Measurements from ENCODE around the gene AOC1. TPM values are rescaled to one million over a fixed set of nuclear protein-coding genes. Genes with fewer than 3 reads are reported as not detected.

Gene AOC1
- total and polyA plus RNA-seq, 2 experiments from 2014 or later, result 0.06 TPM; not detected in 1

DNA sequence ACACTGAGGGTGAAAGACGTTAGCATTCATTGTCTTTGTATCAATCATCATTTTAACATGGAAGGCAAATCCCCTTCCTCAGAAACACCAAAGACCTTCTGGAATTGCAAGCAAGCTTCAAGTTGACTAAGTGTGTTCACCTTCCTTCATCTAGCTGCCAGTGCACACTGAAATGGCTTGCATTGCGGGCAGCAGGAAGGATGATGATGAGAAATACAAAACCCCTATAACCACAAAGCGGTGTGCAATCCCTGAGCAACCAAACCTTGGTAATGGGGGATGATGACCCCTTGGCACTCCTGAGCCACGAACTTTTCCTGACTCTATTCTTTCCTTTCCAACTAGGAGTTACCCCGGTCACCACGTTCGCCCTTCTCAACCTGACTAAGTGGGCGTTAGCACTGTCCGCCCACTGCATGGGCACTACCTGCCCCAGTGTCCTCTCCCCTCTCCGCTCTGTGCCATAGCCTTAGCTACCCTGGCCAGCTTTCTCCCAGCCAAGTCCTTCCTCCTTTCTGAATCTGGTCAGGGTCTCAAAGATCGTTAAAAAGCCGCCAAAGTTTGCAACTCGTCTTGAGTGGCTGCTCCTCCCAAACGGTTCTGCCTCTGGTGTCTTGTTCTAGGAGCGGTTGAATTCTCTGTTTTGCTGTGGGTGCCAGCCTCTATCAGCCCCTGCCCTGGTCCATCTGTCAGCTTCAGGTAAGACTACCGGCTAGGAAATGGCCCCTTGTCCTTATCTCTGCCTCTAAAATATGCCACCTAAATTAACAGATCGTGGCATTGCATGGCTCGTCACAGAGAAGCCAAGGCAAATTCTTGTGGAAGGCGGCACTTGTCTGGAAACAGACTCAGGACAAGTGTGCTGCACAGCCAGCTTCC, 586 bp upstream of the AOC1 start:
- no peak for DNase-seq (ENCODE audit: low read depth in 1 of 2, low spot score in 1 of 2)
- no peak overlapping the region for H3K4me3 ChIP-seq
- TF ChIP-seq, protein P1, sequence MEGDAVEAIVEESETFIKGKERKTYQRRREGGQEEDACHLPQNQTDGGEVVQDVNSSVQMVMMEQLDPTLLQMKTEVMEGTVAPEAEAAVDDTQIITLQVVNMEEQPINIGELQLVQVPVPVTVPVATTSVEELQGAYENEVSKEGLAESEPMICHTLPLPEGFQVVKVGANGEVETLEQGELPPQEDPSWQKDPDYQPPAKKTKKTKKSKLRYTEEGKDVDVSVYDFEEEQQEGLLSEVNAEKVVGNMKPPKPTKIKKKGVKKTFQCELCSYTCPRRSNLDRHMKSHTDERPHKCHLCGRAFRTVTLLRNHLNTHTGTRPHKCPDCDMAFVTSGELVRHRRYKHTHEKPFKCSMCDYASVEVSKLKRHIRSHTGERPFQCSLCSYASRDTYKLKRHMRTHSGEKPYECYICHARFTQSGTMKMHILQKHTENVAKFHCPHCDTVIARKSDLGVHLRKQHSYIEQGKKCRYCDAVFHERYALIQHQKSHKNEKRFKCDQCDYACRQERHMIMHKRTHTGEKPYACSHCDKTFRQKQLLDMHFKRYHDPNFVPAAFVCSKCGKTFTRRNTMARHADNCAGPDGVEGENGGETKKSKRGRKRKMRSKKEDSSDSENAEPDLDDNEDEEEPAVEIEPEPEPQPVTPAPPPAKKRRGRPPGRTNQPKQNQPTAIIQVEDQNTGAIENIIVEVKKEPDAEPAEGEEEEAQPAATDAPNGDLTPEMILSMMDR (IDR thresholded peaks at IDR 0.05; ENCODE audit: low read depth, low read length), result no peak
- peaks cover 5% of the 10 kb centered on the region for H3K4me1 ChIP-seq (ENCODE audit: low read depth)
- no peaks in the 10 kb centered on the region for H3K36me3 ChIP-seq
- H3K27me3 ChIP-seq, result peaks cover 4% of the 10 kb centered on the region
- H3K9me3 ChIP-seq (ENCODE audit: low read depth), result no peaks in the 10 kb centered on the region
- no peak overlapping the region for H3K27ac ChIP-seq

DNA sequence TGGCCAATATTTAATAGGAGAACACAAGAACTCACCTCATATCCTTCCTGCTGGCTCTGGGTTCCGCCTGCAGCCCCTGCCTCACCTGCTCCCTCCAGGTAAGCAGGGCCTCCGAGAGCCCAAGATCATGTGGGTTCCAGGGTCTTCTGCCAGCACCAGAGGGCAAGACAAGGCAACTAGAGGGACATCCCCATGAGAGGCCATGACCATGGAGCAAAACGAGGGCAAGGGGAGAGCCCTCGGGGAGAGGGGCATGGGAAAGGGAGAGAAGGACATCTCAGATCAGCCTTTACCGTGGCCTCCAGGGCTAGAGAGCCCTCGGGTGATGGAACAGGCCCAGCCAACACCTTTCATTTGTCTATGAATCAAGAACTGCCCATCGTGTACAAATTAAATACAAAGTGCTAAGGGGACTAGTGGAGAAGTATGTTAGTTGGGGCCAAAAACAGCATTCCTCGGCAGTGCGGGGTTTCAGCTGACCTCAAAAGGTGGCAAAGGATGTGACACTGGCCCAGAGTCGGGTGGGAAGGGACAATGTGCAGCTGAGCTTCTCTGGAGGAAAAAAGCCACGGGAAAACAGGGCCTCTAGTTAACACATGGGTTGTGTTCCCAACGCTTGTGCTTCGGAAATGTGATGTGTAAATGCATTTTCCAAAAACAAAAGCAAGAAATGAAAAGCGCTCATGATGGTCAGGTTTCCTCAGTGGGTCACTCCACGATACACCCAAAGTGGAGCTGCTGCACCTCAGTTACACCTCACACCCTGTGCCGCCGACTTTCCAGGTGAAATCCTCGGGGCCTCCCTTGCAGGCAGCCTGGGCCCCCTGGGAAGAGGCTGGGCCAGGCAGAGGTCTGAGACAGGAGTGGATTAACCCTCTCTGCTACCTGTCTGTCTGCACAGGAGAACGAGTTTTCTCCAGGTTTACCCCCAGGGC, 2.0 kb downstream of the AOC1 start:
- H3K4me3 ChIP-seq, result no peak overlapping the region
- H3K36me3 ChIP-seq, result no peaks in the 10 kb centered on the region
- H3K9me3 ChIP-seq (ENCODE audit: low read depth), result no peaks in the 10 kb centered on the region
- TF ChIP-seq, protein P1 (IDR thresholded peaks at IDR 0.05; ENCODE audit: low read depth, low read length), result no peak
- no peak overlapping the region for H3K27ac ChIP-seq
- H3K27me3 ChIP-seq, result peaks cover 4% of the 10 kb centered on the region
- DNase-seq (ENCODE audit: low read depth in 1 of 2, low spot score in 1 of 2), result no peak
- peaks cover 5% of the 10 kb centered on the region for H3K4me1 ChIP-seq (ENCODE audit: low read depth)

DNA sequence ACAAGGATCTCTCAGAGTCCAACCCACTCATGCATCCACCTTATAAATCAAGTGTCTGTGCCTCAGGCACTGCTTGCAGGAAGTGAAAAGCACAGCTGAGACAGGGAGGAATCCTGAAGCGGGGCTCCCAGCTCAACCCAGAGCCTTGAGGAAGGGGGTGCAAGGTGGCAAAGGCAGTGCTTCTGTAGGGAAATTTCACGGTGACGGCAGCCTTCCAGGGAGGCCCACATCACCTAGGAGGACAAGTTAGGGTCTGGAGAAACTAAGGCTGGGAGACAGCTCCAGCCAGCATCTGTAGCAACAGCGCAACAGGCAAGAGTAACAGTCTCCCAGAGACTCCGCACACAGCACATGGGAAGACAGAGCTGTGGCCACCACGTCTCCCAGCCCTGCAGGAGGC, 2.7 kb downstream of the AOC1 start:
- no peaks in the 10 kb centered on the region for H3K9me3 ChIP-seq (ENCODE audit: low read depth)
- H3K27ac ChIP-seq, result no peak overlapping the region
- H3K27me3 ChIP-seq, result no peaks in the 10 kb centered on the region
- DNase-seq (ENCODE audit: low read depth in 1 of 2, low spot score in 1 of 2), result no peak
- H3K4me3 ChIP-seq, result no peak overlapping the region
- TF ChIP-seq, protein P1 (IDR thresholded peaks at IDR 0.05; ENCODE audit: low read depth, low read length), result no peak
- H3K36me3 ChIP-seq, result no peaks in the 10 kb centered on the region
- peaks cover 5% of the 10 kb centered on the region for H3K4me1 ChIP-seq (ENCODE audit: low read depth)

DNA sequence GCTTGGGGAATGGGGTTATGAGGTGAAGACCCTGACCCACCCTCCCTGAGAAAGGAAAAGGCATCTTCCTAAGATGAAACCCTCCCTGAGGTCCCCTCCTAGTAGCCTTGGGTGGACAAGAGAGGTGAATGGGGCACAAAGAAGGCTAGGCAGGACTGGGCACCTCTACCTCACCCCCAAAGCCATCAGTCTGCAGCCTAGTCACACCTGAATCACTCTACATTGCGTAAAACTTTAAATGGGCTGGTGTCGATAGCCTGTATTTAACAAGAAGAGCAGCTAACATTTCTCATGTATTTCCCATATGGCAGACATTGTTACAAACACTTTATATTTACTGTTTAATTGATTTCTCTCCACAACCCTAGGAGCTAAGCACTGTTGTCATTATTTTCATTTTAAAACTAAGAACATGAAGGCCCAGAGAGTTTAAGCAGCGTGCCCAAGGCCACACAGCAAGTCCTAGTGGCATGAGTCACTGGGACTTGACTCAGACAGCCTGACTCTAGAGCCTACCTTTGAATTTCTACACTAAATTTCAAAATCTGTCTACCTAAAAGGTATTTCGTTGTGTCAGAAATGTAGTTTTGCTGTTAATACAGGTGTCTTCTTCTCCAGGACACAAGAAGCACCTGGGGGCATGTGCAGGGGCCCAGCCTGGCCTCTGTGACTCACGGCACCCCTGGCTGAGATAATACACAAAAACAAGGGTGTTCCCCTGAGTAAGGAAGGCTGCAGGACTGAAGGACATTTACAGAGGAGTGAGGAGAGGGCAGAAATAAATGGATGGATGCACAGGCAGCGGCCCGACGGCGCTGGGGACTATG, 3.4 kb downstream of the AOC1 start:
- H3K4me1 ChIP-seq (ENCODE audit: low read depth), result peaks cover 5% of the 10 kb centered on the region
- DNase-seq (ENCODE audit: low read depth in 1 of 2, low spot score in 1 of 2), result no peak

More for the DNA sequence above, 3.4 kb downstream of the AOC1 start:
- Histone ChIP-seq H3K27me3 (no peaks in the 10 kb centered on the region), H3K4me3 (no peak overlapping the region), H3K9me3 (ENCODE audit: low read depth) (no peaks in the 10 kb centered on the region), H3K36me3 (no peaks in the 10 kb centered on the region), H3K27ac (no peak overlapping the region)
- TF ChIP-seq, protein P1 (IDR thresholded peaks at IDR 0.05; ENCODE audit: low read depth, low read length), result no peak

Measured in cardiac muscle cell (in vitro differentiated cells and primary cell).